Activated CD8-positive, alpha-beta memory T cell treated with anti-CD3 and anti-CD28 coated beads, Interleukin-2, amount 10 ng/mL, durations not matched to agents 7 days and 5 days (primary cell): ENCODE measurements around the gene NACC2. TPM values are rescaled to one million over a fixed set of nuclear protein-coding genes. Genes with fewer than 3 reads are reported as not detected.

ENCODE experiments used
- ATAC-seq: fragments of 150-1000 bp; cut with Tn5 transposase; one replicate; pipeline ENCODE4 v1.10.0; 2021; ENCODE audit warnings: moderate library complexity
- CTCF ChIA-PET: fragments of 350-600 bp; sonication (Branson Sonifier 250); formaldehyde crosslinking; loops from one replicate; lab custom pipeline; 2021; ENCODE audit warnings: antibody characterized with exemption; lab: Charles Lee
- DNase-seq: peaks from one replicate; pipeline ENCODE4 v3.0.0-alpha.2; 2020
- H3K27ac Mint-ChIP-seq: one replicate; pipeline ENCODE4 v1.8.0; 2021; ENCODE audit warnings: mild to moderate bottlenecking, mixed read lengths
- H3K27me3 Mint-ChIP-seq: one replicate; pipeline ENCODE4 v1.8.0; 2021; ENCODE audit warnings: mixed read lengths
- H3K36me3 Mint-ChIP-seq: one replicate; pipeline ENCODE4 v1.8.0; 2021; ENCODE audit warnings: mild to moderate bottlenecking, mixed read lengths
- H3K4me1 Mint-ChIP-seq: one replicate; pipeline ENCODE4 v1.8.0; 2021; ENCODE audit warnings: mixed read lengths
- H3K4me3 Mint-ChIP-seq: one replicate; pipeline ENCODE4 v1.8.0; 2021; ENCODE audit warnings: mild to moderate bottlenecking, moderate library complexity, mixed read lengths
- H3K9me3 Mint-ChIP-seq: one replicate; pipeline ENCODE4 v1.8.0; 2022; ENCODE audit warnings: low read depth, mixed read lengths
- total RNA-seq, 2 experiments: library from RNA; stranded (reverse); gene quantifications; one replicate each; pipeline ENCODE4 v1.2.3, GENCODE V29; 2021

Gene NACC2
- total RNA-seq, 2 experiments from 2014 or later, result 6.3 to 9.7 TPM

DNA sequence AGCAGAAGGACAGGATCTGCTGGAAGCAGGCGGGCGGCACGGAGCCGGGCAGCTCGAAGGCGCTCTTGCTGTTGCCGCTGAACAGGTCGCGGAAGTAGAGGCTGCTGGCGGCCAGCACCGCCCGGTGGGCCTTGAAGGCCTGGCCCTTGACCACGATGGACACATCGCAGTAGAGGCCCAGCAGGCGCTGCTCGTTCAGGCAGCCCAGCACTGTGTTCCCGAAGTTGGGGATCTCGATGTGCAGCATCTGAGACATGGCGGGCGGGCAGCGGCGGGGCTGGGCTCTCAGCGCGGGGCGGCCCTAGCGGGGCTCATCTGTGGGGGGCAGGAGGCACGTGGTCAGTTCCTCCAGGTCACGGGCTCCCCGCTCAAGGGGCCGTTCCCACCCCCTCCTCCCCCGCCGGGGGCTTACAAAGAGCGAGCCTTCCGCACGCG is 44.8 kb downstream of the NACC2 start:
- peaks cover 9% of the 10 kb centered on the region for H3K27me3 Mint-ChIP-seq
- no peaks in the 10 kb centered on the region for H3K36me3 Mint-ChIP-seq
- peaks cover 8% of the 10 kb centered on the region for H3K4me1 Mint-ChIP-seq

DNA sequence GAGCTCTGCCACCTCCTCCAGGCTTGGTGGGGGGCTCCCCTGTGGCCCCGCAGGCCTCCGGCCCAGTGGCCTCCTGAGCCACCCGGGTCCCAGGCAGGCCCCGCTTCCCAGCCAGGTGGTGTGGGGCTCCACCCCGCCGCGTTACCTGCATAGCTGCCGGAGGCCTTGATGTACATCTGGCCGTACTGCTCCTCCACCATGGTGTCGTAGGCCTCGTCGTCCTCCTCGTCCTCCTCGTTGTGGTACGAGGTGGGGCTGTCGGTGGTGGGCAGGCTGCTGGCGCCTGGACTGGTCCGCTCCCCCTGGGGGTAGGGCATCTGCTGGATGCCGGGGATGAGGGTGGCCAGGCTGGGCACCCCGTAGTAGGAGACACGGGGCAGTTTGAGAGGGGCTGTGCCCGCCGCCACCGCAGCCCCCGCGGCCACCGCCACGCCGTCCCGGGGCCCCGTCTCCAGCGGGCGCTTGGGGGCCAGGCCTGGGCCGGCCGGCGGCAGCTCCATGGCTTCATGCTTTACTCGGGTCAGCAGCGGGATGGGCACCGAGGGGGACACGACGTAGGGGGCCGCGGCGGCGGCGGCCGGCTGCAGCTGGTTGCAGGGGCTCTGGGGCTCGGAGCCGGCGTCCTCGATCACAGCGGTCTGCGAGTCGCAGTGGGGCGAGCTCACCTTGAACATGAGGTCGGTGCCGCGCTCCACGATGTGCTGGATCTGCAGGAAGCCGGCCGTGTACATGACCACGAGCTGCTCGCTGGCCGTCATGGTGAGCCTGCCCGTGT is 45.4 kb downstream of the NACC2 start:
- no peak overlapping the region for H3K27ac Mint-ChIP-seq
- H3K27me3 Mint-ChIP-seq, result peaks cover 9% of the 10 kb centered on the region
- H3K4me3 Mint-ChIP-seq, result no peak overlapping the region
- DNase-seq (no peak), ATAC-seq (no peak)
- H3K36me3 Mint-ChIP-seq, result no peaks in the 10 kb centered on the region
- CTCF ChIA-PET, result no interaction called here
- peaks cover 8% of the 10 kb centered on the region for H3K4me1 Mint-ChIP-seq
- H3K9me3 Mint-ChIP-seq, result no peaks in the 10 kb centered on the region

More for the DNA sequence above, 44.8 kb downstream of the NACC2 start:
- Mint-ChIP-seq H3K4me3 (no peak overlapping the region), H3K27ac (no peak overlapping the region), H3K9me3 (no peaks in the 10 kb centered on the region)
- ATAC-seq (no peak), DNase-seq (no peak)
- CTCF ChIA-PET, result no interaction called here

DNA sequence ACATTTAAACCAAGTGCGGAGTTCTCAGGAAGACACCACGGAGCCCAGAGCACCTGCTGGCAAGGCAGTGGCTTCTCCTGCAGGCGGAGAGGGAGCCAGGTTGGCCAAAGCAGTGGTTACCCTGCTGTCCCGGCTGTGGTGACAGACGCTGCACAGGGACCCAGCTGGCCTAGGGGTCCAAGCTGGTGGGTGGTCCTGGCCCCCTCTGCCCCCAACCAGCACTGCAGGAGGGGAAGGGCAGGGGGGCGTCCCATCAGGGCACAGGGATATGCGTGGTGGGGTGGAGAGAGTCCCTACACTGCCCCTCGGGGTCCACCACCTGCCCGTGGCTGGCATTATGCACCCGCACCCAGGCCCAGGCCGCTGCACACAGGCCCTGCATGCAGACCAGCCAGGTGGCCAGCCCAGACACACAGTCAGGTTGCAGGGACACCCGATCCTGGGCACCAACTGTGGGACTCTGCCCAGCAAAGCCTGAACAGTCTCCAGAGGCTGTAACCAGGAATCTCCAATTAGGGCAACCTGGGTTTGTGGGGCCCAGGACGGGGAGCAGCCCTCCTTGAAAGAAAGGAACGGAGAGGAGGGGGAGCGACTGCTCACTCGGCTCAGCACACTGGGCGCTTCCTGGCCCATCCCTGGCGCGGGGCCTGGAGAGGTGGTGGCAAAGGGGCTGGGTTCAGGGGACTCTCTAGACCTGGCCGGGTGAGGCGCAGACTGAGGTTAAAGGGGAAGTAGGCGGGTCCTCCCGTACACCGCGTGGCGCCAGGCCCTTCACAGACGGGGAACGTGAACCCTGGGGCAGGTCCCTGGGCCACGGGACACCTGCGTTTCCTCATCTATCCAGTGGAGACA is 46.3 kb downstream of the NACC2 start:
- CTCF ChIA-PET, result no interaction called here
- Mint-ChIP-seq H3K36me3 (no peaks in the 10 kb centered on the region), H3K4me1 (peaks cover 4% of the 10 kb centered on the region), H3K27me3 (peaks cover 9% of the 10 kb centered on the region), H3K9me3 (no peaks in the 10 kb centered on the region), H3K27ac (no peak overlapping the region), H3K4me3 (no peak overlapping the region)
- DNase-seq (no peak), ATAC-seq (no peak)

DNA sequence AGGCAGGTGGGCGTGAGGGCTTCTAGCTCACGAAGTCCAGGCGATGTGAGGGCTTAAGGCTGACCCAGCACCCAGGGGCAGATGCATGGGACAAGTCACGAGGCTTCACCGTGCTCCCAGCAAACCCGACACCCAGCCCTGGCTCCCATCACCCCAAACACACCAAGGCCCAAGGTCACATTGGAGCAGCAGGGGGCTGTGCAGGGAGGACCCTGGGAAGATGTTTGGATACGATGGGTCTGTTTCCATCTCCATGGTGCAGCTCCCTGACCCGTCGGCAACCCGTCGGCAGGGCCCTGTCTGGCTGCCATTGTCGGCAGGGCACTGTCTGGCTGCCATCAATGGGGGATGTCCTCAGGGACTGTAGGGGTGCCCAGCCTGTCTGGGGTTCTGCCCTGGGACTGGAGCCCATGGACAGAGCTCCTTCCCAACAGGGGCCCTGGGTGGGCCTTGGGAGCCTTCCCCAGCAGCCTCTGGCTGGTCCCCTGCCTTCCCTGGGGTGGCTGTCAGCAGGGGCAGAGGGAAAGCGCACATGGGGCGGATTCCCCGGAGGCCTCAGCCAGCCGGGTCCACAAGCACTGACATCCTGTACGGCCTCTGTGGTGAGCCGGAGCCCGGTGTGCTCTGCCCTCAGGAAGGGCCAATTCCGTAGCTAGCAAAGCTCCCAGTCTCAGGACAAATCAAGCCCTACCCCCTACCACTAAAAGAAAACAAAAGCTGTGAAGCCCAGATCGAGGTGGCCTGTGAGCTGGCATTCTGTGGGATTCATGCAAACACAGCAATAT is 47.1 kb downstream of the NACC2 start:
- peaks cover 2% of the 10 kb centered on the region for H3K4me1 Mint-ChIP-seq
- DNase-seq (no peak), ATAC-seq (no peak)
- no peak overlapping the region for H3K27ac Mint-ChIP-seq
- H3K4me3 Mint-ChIP-seq, result no peak overlapping the region
- H3K27me3 Mint-ChIP-seq, result peaks cover 9% of the 10 kb centered on the region
- H3K9me3 Mint-ChIP-seq, result no peaks in the 10 kb centered on the region
- CTCF ChIA-PET, result no interaction called here
- H3K36me3 Mint-ChIP-seq, result no peaks in the 10 kb centered on the region

DNA sequence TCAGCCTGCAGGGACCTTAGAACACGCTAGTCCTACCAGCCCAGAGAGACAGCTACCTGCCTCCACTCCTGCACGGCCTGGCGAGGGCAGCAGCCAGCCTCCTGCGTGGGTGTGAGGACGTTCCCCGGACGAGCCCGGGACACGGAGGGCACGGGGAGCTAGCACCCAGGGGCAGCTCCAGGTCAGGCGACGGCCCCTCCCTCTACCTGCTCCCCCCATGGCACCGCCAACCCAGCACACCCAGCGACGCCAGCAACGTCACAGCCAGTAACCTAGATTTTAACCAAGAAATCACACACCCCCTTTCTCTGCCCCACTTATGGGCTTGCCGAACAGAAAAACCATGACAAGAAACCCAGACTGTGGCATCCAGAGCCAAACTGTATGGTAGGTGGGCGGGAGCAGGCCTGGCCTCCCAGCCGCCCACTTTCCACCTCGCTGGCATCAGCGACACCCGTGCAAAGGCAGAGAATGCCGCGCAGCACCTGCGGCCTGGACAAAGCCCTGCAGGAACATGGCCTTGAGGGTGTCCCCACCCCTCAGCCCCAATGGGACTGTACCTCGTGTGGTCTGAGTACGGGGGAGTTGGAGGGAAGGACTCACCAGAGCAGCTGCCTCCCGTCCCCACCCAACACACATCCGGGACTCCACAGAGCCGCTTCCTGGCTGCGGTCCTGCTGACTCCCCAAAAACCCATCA is 47.9 kb downstream of the NACC2 start:
- CTCF ChIA-PET, result no interaction called here
- DNase-seq, result no peak
- no peak for ATAC-seq
- Mint-ChIP-seq H3K9me3 (no peaks in the 10 kb centered on the region), H3K27me3 (peaks cover 4% of the 10 kb centered on the region), H3K4me3 (no peak overlapping the region), H3K4me1 (peaks cover 2% of the 10 kb centered on the region), H3K36me3 (no peaks in the 10 kb centered on the region), H3K27ac (no peak overlapping the region)

DNA sequence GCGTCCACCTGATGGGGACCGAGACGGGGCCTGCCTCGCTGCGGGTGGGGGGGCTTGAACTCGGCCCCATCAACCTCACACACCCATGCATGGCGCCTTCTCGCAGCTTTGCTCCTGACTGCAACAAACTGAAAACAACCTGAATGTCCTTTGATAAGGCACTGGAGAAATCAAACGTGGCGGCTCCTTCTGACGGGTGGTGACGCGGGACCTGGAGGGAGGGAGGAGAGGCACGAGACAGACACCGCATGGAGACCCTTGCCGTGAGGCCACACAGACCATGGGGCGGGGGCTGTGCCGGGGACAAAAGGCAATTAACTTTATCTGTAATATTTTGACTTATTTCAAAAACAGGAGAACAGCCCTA is 48.6 kb downstream of the NACC2 start:
- H3K4me3 Mint-ChIP-seq, result no peak overlapping the region
- H3K27ac Mint-ChIP-seq, result no peak overlapping the region
- no peaks in the 10 kb centered on the region for H3K27me3 Mint-ChIP-seq
- no peak for DNase-seq
- no peak for ATAC-seq
- CTCF ChIA-PET, result no interaction called here
- H3K9me3 Mint-ChIP-seq, result no peaks in the 10 kb centered on the region
- H3K4me1 Mint-ChIP-seq, result no peaks in the 10 kb centered on the region
- H3K36me3 Mint-ChIP-seq, result no peaks in the 10 kb centered on the region

DNA sequence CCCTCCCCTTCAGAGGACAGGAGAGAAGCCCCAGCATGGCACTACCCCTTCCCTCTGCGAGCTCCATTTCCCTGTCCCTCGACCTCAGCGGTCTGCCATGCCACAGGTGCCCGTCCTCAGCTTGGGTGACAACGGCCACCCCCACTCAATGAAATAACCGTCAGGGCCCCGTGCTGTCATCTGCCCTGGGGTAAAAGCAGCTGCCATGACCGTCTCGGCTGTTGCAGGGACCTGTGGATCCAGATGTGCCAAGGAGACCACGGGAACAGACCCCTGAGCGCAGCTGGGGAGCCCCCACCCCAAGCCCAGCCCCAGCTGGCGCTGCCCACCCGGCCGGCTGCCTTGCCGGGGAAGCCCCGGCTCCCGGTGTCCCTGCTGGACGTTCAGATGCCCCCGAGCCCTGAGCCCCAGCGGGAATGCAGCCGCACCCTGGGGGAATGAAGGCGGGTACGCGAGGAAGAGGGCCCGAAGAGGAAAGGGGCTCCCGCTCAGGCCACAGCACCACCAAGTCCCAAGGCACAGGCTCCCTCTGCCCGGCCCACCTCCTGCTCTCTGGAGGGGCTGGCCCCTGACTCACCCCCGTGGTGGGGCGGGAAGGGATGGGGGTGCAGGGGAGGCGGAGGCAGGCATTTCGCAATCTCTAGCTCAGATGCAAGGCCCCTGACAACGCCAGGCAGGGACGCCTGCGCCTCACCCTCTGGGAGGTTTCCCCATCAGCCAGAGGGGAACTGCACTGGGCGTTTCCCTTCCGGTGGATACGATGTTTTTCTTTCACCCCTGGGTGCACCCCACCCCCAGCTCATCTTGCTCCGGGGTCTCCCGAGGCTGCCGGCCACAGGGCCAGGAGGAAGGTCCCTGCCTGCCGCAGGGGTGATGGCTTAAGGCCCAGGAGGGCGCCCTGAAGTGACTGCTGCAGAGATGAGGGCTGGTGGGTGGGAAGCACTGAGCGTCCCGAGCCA is 49.2 kb downstream of the NACC2 start:
- no peak for ATAC-seq

DNA sequence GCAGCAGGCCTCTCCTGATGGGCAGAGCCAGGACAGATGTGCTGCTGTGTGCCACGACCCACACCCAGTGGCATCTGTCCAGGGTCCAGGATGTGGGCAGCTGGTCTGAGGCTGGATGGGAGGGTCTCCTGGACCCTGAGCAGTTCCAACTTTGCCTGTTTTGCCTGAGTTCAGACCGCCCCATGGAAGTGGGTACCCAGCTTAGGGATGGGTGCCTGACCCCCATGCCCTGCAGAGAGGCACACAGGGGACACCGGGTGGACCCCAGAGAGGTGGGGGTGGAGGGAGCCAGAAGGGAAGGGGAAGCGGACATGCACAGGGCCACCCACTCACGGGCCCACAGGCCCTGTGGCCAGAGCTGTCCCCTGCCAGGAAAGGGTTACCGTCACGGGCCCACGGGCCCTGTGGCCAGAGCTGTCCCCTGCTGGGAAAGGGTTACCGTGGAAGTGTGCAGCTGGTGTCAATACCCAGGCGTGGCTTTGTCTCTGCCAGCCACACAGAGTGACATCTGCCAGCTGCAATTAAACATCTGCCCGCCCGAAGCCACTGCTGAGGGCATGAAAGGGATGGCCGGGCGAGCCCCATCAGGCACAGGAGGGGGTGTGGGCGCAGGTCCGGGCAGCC is 50.0 kb downstream of the NACC2 start:
- no peak overlapping the region for H3K27ac Mint-ChIP-seq
- CTCF ChIA-PET, result no interaction called here
- ATAC-seq (peak; percentile 6), DNase-seq (no peak)
- peaks cover 3% of the 10 kb centered on the region for H3K9me3 Mint-ChIP-seq
- H3K27me3 Mint-ChIP-seq, result no peaks in the 10 kb centered on the region
- H3K4me3 Mint-ChIP-seq, result no peak overlapping the region
- H3K36me3 Mint-ChIP-seq, result peaks cover 3% of the 10 kb centered on the region
- H3K4me1 Mint-ChIP-seq, result no peaks in the 10 kb centered on the region

More for the DNA sequence above, 49.2 kb downstream of the NACC2 start:
- DNase-seq, result no peak
- peaks cover under 1% of the 10 kb centered on the region for H3K9me3 Mint-ChIP-seq
- no peak overlapping the region for H3K4me3 Mint-ChIP-seq
- no peaks in the 10 kb centered on the region for H3K4me1 Mint-ChIP-seq
- H3K27me3 Mint-ChIP-seq, result no peaks in the 10 kb centered on the region
- no peak overlapping the region for H3K27ac Mint-ChIP-seq
- CTCF ChIA-PET, result interaction anchor here (0.6 kb wide), 1 partner anchor 18 kb away, joined by 3 read pairs; no protein-coding TSS in a partner anchor
- H3K36me3 Mint-ChIP-seq, result peaks cover under 1% of the 10 kb centered on the region

DNA sequence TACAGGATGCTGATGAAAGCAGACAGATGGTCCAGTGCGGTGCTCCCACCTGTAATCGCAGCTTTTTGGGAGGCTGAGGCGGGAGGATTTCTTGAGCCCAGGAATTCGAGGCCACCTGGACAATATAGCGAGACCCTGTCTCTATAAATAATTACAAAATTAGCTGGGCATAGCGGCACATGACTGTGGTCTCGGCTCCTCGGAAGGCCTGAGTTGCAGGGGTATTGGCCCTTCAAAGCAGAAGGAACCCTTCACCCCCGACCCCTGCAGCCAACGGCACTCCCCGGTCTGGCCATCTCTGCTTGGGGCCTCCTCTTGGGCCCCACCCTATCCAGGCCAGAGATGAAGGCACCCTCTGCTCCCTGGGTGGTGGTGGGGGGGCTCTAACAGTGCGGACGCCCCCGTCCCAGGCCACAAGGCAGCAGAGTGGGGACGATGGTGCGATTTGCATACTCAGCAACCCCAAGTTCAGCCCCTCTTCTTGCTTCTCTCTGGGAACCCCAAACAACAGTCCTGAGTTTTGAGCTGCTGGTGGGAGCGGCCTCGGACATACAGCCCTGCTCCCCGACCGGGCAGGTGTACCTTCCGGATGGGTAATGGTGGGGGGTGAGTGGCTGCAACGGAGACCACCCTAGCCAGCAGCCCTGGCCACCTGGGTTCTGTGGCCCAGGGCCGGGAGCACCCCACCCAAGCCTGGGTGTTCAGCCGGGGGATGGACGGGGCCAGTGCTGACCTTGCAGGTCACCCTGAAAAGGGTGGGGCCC is 50.7 kb downstream of the NACC2 start:
- H3K27ac Mint-ChIP-seq, result no peak overlapping the region
- no peaks in the 10 kb centered on the region for H3K4me1 Mint-ChIP-seq
- peaks cover 7% of the 10 kb centered on the region for H3K36me3 Mint-ChIP-seq
- H3K9me3 Mint-ChIP-seq, result peaks cover 7% of the 10 kb centered on the region
- ATAC-seq (no peak), DNase-seq (no peak)
- CTCF ChIA-PET, result interaction anchor here (0.6 kb wide), 1 partner anchor 1469 kb away, joined by 3 read pairs; no protein-coding TSS in a partner anchor
- H3K27me3 Mint-ChIP-seq, result no peaks in the 10 kb centered on the region
- no peak overlapping the region for H3K4me3 Mint-ChIP-seq

DNA sequence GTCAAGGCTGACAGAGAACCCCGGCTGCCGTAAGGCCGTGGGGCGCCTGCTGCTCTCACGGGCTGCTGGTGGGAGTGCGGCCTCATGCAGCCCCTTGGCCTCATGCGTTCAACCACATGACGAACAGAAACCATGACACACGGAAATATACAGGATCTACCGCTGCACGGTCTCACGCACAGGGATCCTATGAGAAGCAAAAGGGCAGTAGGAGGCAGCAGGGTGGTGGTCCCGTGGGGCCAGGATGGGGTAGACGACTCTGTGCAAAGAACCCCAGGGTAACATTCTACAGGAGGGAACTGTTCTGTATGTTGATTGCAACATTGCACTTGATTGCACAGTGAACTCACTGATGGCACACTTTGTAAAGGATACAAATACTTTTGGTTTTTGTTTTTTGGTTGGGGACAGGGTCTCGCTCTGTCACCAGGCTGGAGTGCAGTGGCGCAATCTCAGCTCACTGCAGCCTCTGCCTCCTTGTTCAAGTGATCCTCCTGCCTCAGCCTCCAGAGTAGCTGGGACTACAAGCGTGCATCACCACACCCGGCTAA is 51.6 kb downstream of the NACC2 start:
- no peak overlapping the region for H3K27ac Mint-ChIP-seq
- DNase-seq (peak; percentile 37), ATAC-seq (no peak)
- no peaks in the 10 kb centered on the region for H3K4me1 Mint-ChIP-seq
- CTCF ChIA-PET, result interaction anchor here (0.6 kb wide), 1 partner anchor 1470 kb away, joined by 3 read pairs; no protein-coding TSS in a partner anchor
- peaks cover 12% of the 10 kb centered on the region for H3K36me3 Mint-ChIP-seq
- no peak overlapping the region for H3K4me3 Mint-ChIP-seq
- H3K9me3 Mint-ChIP-seq, result peaks cover 13% of the 10 kb centered on the region
- H3K27me3 Mint-ChIP-seq, result no peaks in the 10 kb centered on the region

DNA sequence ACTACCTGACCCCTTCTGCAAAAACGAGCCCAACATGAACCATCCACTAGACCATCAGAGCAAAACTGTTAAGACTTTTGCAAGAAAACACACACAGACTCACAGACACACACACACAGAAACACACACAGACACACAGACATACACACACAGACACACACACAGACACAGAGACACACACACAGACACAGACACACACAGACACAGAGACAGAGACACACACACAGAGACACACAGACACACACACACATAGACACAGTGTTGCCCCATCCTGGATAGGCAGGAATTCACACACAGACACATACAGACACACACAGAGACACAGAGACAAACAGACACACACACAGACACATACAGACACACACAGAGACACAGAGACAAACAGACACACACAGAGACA is 52.5 kb downstream of the NACC2 start:
- peaks cover 17% of the 10 kb centered on the region for H3K36me3 Mint-ChIP-seq
- no peaks in the 10 kb centered on the region for H3K4me1 Mint-ChIP-seq
- peaks cover 17% of the 10 kb centered on the region for H3K9me3 Mint-ChIP-seq
- no peak overlapping the region for H3K4me3 Mint-ChIP-seq
- H3K27me3 Mint-ChIP-seq, result no peaks in the 10 kb centered on the region
- no peak overlapping the region for H3K27ac Mint-ChIP-seq
- CTCF ChIA-PET, result no interaction called here
- ATAC-seq (no peak), DNase-seq (no peak)
